Measurements from ENCODE around the gene TLR6.
A peak's percentile ranks its signal among the peaks of the same experiment; 100 is the strongest.

Gene TLR6

GRCh38 chr4:38859501-38859900 is 2.9 kb upstream of the TLR6 start:
- TF ChIP-seq POLR2A (IDR thresholded peaks at IDR 0.05; ENCODE audit: low read length), result no peak
- DNase-seq, result no peak

DNA sequence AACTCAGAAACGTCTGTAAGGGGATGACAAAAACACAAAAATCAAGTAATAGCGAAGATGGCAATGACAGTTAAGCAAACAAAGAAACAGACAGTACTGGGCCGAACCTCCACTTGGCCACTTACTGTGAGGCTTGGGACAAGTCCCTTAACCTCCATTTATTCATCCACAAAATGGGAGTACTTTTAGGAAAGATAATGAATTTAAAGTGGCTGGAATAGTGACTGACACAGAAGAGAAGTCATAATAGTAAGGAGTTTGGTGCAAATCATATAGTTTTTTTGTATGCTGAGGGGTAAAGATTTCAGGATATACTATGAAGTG is 1.4 kb upstream of the TLR6 start:
- TF ChIP-seq POLR2A (IDR thresholded peaks at IDR 0.05; ENCODE audit: low read length) (no peak), GATA1 (IDR thresholded peaks at IDR 0.05; ENCODE audit: low read depth, low read length) (no peak)
- DNase-seq, result no peak

- DNase-seq, result peak in 1 of 2 experiments; percentile 52
- no peak for TF ChIP-seq GATA1 (IDR thresholded peaks at IDR 0.05; ENCODE audit: low read depth, low read length)
- TF ChIP-seq POLR2A (IDR thresholded peaks at IDR 0.05; ENCODE audit: low read length), result peak; percentile 11
These were observed 908 bp upstream of the TLR6 start for GRCh38 chr4:38857354-38858096.

- TF ChIP-seq GATA1 (IDR thresholded peaks at IDR 0.05; ENCODE audit: low read depth, low read length) (no peak), POLR2A (IDR thresholded peaks at IDR 0.05; ENCODE audit: low read length) (no peak)
- DNase-seq, result peak; percentile 19 to 39
These were observed 571 bp downstream of the TLR6 start for GRCh38 chr4:38856046-38856445.

DNA sequence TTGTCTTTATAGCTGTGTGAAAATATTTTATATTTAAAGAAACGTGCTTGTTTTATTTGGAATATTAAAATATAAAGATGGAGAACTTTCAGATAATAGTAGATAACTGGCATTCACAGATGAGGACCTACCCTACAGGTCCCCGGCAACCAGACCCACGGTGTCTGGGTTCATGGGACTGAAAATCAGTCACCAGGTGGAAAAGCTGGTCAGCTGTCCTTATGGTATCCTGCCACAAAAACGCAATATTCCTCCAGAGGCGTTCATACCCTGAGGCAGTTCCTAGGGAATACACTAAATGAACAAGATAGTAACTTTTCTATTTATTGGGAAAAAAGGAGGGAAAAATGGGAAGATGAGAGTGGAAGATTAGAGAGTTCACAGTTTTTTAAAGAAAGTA is 1.2 kb downstream of the TLR6 start:
- TF ChIP-seq POLR2A (IDR thresholded peaks at IDR 0.05; ENCODE audit: low read length), result no peak
- no peak for DNase-seq

- TF ChIP-seq GATA1 (IDR thresholded peaks at IDR 0.05; ENCODE audit: low read depth, low read length) (no peak), POLR2A (IDR thresholded peaks at IDR 0.05; ENCODE audit: low read length) (no peak)
- no peak for DNase-seq
These were observed 10.6 kb downstream of the TLR6 start for GRCh38 chr4:38846015-38846414.

DNA sequence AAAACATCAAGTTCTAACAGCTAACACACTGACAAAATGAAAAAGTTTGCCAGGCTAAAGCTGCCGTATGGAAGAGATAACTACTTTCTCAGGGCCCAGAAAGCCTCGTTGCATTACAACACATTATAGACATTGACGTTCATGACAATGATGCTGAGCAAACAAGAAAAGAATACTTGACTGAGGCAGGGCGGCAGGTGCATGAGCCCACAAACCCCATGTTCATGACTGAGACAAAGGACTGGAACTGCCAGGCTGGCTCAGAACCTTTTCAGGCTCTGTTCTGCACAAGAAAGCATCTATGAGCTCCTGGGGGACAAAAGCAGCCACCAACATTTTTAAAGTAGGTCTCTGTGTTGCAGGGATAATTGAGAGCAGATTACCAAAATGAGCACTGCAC is 13.6 kb downstream of the TLR6 start:
- TF ChIP-seq POLR2A (IDR thresholded peaks at IDR 0.05; ENCODE audit: low read length), result no peak
- TF ChIP-seq GATA1 (IDR thresholded peaks at IDR 0.05; ENCODE audit: low read depth, low read length), result no peak
- no peak for DNase-seq

- TF ChIP-seq GATA1 (IDR thresholded peaks at IDR 0.05; ENCODE audit: low read depth, low read length) (no peak), POLR2A (IDR thresholded peaks at IDR 0.05; ENCODE audit: low read length) (no peak)
- DNase-seq, result no peak
These were observed 18.8 kb downstream of the TLR6 start for GRCh38 chr4:38837849-38838248.

DNA sequence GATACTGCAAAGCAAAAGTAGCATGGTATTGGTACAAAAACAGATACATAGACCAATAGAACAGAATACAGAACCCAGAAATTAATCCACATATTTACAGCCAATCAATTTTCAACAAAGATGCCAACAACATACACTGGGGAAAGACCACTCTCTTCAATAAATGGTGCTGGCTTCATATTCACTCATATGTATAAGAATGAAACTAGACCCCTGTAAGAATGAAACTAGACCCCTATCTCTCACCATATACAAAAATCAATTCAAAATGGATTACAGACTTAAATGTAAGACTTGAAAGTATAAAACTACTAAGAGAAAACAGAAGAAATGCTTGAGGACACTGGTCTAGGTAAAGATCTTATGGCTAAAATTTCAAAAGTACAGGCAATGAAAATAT is 19.3 kb downstream of the TLR6 start:
- TF ChIP-seq GATA1 (IDR thresholded peaks at IDR 0.05; ENCODE audit: low read depth, low read length) (no peak), POLR2A (IDR thresholded peaks at IDR 0.05; ENCODE audit: low read length) (no peak)
- DNase-seq, result no peak

- no peak for DNase-seq
- no peak for TF ChIP-seq POLR2A (IDR thresholded peaks at IDR 0.05; ENCODE audit: low read length)
- no peak for TF ChIP-seq GATA1 (IDR thresholded peaks at IDR 0.05; ENCODE audit: low read depth, low read length)
These were observed 22.0 kb downstream of the TLR6 start for GRCh38 chr4:38834570-38834969.

DNA sequence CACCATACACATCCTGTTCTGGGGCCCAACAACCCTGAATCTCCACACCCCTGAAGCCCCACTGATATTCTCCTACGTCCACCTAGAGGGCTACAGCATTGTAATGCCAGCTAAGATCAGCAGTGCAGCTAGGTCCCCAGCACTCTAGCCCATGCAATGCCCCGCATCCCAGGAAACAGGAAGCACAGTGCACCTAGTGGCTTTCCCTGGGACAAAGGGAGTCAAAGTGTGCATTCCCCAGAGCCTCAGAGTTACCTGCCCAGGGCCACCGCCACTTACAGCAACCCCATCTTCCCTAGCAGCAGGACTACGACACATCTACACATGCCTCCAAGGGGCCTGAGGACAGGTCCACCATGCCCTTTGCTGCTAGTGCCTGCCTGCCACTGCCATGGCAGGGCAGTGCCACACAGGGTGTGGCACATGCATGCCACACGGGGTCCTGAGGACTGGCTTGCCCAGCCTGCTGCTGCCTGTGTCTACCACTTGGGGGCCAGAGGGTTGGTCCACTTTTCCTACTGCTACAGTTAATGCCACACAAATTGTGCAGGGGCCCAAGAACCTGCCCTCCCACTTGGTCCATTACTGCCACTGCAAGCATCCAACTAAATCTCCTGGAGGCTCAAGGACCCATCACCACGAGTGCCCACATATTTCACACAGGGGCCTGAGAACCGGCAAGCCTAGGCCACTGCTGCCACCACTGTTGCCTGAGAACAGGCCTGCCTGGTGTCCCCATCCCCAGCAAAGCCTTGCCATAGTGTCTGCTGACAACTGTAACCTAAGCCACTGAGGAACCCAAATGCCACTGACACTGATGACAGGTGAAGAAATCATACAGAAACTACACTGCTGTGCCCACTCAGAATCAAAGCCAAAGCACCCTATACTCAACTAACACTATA is 23.7 kb downstream of the TLR6 start:
- TF ChIP-seq GATA1 (IDR thresholded peaks at IDR 0.05; ENCODE audit: low read depth, low read length) (no peak), POLR2A (IDR thresholded peaks at IDR 0.05; ENCODE audit: low read length) (no peak)
- no peak for DNase-seq

GRCh38 chr4:38832206-38832605 is 24.4 kb downstream of the TLR6 start:
- DNase-seq, result no peak

DNA sequence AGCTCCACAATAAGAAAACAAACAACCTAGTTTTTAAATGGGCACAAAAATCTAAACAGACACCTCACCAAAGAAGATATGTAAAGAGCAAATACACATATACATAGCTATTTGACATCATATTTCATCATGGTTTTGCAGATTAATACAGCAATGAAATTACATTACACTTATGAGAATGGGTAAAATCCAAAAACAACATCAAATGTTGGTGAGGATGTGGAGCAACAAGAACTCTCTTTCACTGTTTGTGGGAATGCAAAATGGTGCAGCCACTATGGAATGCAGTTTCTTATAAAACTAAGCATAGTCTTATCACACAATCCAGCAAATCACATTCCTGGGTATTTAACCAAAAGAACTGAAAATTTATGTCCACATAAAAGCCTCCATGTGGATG is 25.0 kb downstream of the TLR6 start:
- no peak for DNase-seq
- TF ChIP-seq GATA1 (IDR thresholded peaks at IDR 0.05; ENCODE audit: low read depth, low read length) (no peak), POLR2A (IDR thresholded peaks at IDR 0.05; ENCODE audit: low read length) (no peak)

More at GRCh38 chr4:38832206-38832605, 24.4 kb downstream of the TLR6 start:
- TF ChIP-seq POLR2A (IDR thresholded peaks at IDR 0.05; ENCODE audit: low read length) (no peak), GATA1 (IDR thresholded peaks at IDR 0.05; ENCODE audit: low read depth, low read length) (no peak)

GRCh38 chr4:38829237-38829636 is 27.4 kb downstream of the TLR6 start:
- no peak for DNase-seq
- TF ChIP-seq POLR2A (IDR thresholded peaks at IDR 0.05; ENCODE audit: low read length) (no peak), GATA1 (IDR thresholded peaks at IDR 0.05; ENCODE audit: low read depth, low read length) (no peak)

GRCh38 chr4:38823766-38824165 is 32.9 kb downstream of the TLR6 start:
- TF ChIP-seq GATA1 (IDR thresholded peaks at IDR 0.05; ENCODE audit: low read depth, low read length), result no peak
- TF ChIP-seq POLR2A (IDR thresholded peaks at IDR 0.05; ENCODE audit: low read length), result no peak
- DNase-seq, result no peak
